Measurements from ENCODE around the gene AGBL4.

DNA sequence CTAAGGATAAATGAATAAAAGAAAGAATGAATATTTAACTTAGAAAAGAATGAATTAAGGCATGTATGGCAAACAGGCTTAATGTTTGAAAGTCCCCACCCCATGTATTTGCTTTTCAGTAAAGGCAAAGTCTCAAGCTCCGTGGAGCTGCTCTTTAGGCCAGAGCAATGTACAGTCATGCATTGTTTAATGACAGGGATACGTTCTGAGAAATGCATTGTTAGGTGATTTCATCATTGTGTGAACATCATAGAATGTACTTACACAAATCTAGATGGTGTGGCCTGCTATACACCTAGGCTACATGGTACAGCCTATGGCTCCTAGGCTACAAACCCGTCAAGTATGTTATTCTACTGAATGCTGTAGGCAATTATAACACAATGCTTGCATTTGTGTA lies 1500.2 kb downstream of the AGBL4 start:
- TF ChIP-seq CTCF (optimal IDR thresholded peaks at IDR 0.05 in 1 of 3, IDR thresholded peaks at IDR 0.05 in 1 of 3, conservative IDR thresholded peaks at IDR 0.05 in 1 of 3; ENCODE audit: extremely low read depth in 1 of 3, insufficient read depth in 2 of 3, low read length in 3 of 3) (no peak), EZH2 (IDR thresholded peaks at IDR 0.05; ENCODE audit: low read length) (no peak)

Data from keratinocyte (primary cell).